ENCODE results near the gene HAUS2. TPM values are rescaled to one million over a fixed set of nuclear protein-coding genes. Genes with fewer than 3 reads are reported as not detected.

The HAUS2 gene
- total RNA-seq, 2 donors from 2014 or later, result 43.4 to 61.7 TPM

DNA sequence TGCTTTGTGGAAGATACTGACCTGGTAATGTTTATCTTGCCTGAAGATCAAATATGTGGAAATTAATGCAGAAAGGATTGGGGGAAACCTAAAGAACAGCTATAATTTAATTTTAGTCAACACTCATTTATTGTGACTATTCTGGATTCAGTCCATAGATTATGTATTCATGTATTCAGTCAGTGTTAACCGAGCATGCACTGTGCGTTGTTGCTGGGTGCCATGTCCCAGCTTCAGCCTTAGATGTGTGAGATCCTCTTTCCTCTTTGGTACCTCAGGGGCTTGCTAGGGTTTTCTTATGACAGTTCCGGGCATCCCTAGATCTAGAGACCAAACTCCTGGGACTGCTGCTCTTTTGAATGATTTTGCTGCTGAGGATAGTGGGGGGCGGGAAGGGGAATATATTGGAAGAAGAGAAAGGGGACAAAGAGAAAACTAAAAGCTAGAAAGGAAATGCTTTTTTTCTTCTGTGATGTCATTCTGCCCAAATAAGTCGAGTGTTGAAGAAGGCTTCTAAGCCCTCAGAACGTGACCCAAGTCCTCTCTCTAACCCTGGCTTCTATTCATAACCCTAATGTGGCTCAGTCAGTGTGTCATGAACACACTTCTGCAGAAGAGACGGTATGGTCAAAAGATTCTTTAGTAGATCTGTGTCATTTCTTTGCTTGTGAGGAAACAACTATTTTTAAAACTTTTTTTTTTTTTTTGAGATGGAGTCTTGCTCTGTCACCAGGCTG lies 60.3 kb downstream of the HAUS2 start:
- no peaks in the 10 kb centered on the region for H3K9me3 Mint-ChIP-seq
- ATAC-seq (replicated peaks), result peak; percentile 80
- peak overlapping the region; percentile 15 for H3K4me3 Mint-ChIP-seq
- no peak overlapping the region for H3K27ac Mint-ChIP-seq
- H3K36me3 Mint-ChIP-seq (ENCODE audit: low read depth), result no peaks in the 10 kb centered on the region
- H3K4me1 Mint-ChIP-seq, result peaks cover 21% of the 10 kb centered on the region
- H3K27me3 Mint-ChIP-seq, result no peaks in the 10 kb centered on the region

- no peak for ATAC-seq (replicated peaks)
- no peaks in the 10 kb centered on the region for H3K36me3 Mint-ChIP-seq (ENCODE audit: low read depth)
- no peaks in the 10 kb centered on the region for H3K27me3 Mint-ChIP-seq
- no peak overlapping the region for H3K4me3 Mint-ChIP-seq
- peaks cover 15% of the 10 kb centered on the region for H3K4me1 Mint-ChIP-seq
- no peak overlapping the region for H3K27ac Mint-ChIP-seq
- H3K9me3 Mint-ChIP-seq, result no peaks in the 10 kb centered on the region
These were observed 62.9 kb downstream of the HAUS2 start for GRCh38 chr15:42611532-42611931.

- ATAC-seq (replicated peaks), result no peak
- Mint-ChIP-seq H3K27me3 (no peaks in the 10 kb centered on the region), H3K4me3 (no peak overlapping the region), H3K36me3 (ENCODE audit: low read depth) (no peaks in the 10 kb centered on the region), H3K27ac (no peak overlapping the region), H3K9me3 (no peaks in the 10 kb centered on the region), H3K4me1 (peaks cover 15% of the 10 kb centered on the region)
These were observed 63.8 kb downstream of the HAUS2 start for GRCh38 chr15:42612367-42612912.

- peaks cover 4% of the 10 kb centered on the region for H3K4me1 Mint-ChIP-seq
These were observed 67.5 kb downstream of the HAUS2 start for GRCh38 chr15:42616107-42616506.

More at GRCh38 chr15:42616107-42616506, 67.5 kb downstream of the HAUS2 start:
- Mint-ChIP-seq H3K4me3 (no peak overlapping the region), H3K27me3 (no peaks in the 10 kb centered on the region), H3K36me3 (ENCODE audit: low read depth) (no peaks in the 10 kb centered on the region), H3K27ac (no peak overlapping the region), H3K9me3 (no peaks in the 10 kb centered on the region)
- no peak for ATAC-seq (replicated peaks)

Other genes with a start within 250 kb of the HAUS2 start
- gene CAPN3, start 189.3 kb upstream of the HAUS2 start, total RNA-seq, result 1 to 10 TPM; 3.2 to 4.6 TPM
- gene ZNF106, start 57.7 kb upstream of the HAUS2 start, total RNA-seq, result 10 to 100 TPM; 55.1 to 58.1 TPM
- 10 to 100 TPM; 48.4 to 58.8 TPM for gene SNAP23, start 53.2 kb upstream of the HAUS2 start, total RNA-seq
- gene LRRC57, start within 50 bp of the HAUS2 start, total RNA-seq, result 10 to 100 TPM; 18.7 to 21.4 TPM
- 10 to 100 TPM in 1 of 2 donors, 1 to 10 TPM in 1; 9.5 to 10.9 TPM for gene STARD9, start 26.8 kb downstream of the HAUS2 start, total RNA-seq
- 10 to 100 TPM; 20.4 to 23.7 TPM for gene CDAN1, start 188.3 kb downstream of the HAUS2 start, total RNA-seq

Measured in activated T-helper 17 cell treated with anti-CD3 and anti-CD28 coated beads, Interleukin-2, amount 50 U/mL, for 72 hours (primary cell).